GM12873 (cell line): ENCODE results near the gene LRRK1.

Experiments used
- TF ChIP-seq, protein P1 (sequence below): IDR thresholded peaks from 2 replicates; pipeline ENCODE4 v1.5.1; 2012; ENCODE audit warnings: low read depth, mild to moderate bottlenecking, moderate library complexity, low read length, control low read depth; ENCODE audit not compliant: insufficient read depth; ENCODE audit errors: missing control alignments

LRRK1 gene

DNA sequence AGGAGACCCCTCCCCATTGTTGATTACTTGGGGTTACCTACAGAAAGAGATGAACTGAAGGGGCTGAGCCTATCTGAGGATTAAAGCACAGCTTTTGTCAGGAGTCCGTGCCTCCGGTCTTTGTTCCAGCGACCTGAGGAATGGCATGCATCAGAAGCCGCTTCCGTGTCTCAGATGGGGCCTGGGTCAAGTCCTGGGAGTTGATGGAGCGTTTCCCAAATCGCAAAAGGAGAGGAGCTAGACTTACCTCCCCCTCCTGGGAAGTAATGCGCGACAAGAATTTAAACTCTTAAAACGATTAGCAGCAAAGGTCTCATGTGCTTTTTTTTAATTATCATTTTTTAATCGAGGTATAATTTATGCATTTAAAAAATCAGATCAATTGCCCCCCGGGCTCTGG, 40.5 kb upstream of the LRRK1 start:
- TF ChIP-seq, protein P1, sequence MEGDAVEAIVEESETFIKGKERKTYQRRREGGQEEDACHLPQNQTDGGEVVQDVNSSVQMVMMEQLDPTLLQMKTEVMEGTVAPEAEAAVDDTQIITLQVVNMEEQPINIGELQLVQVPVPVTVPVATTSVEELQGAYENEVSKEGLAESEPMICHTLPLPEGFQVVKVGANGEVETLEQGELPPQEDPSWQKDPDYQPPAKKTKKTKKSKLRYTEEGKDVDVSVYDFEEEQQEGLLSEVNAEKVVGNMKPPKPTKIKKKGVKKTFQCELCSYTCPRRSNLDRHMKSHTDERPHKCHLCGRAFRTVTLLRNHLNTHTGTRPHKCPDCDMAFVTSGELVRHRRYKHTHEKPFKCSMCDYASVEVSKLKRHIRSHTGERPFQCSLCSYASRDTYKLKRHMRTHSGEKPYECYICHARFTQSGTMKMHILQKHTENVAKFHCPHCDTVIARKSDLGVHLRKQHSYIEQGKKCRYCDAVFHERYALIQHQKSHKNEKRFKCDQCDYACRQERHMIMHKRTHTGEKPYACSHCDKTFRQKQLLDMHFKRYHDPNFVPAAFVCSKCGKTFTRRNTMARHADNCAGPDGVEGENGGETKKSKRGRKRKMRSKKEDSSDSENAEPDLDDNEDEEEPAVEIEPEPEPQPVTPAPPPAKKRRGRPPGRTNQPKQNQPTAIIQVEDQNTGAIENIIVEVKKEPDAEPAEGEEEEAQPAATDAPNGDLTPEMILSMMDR: no peak

DNA sequence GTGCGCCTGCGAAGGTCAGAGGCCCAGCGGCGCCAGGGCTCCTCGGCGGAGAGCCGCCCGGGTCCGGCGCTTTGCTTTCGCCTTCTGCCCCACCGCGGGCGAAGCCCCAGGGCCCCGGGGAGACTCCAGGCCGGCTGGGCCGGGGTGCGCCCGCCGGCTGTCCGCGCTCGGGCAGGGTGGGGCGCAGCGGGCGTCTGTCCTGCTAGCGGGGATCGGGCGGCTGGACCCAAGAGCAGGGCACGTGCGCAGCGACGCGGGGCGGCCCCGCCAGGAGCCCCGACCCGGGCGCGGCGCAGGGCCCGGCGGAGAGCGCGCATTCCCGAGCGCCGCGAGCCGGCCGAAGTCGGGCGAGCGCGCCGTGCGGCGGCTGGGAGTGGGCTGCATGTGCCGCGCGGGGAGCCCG, 40.1 kb upstream of the LRRK1 start:
- TF ChIP-seq, protein P1: no peak

DNA sequence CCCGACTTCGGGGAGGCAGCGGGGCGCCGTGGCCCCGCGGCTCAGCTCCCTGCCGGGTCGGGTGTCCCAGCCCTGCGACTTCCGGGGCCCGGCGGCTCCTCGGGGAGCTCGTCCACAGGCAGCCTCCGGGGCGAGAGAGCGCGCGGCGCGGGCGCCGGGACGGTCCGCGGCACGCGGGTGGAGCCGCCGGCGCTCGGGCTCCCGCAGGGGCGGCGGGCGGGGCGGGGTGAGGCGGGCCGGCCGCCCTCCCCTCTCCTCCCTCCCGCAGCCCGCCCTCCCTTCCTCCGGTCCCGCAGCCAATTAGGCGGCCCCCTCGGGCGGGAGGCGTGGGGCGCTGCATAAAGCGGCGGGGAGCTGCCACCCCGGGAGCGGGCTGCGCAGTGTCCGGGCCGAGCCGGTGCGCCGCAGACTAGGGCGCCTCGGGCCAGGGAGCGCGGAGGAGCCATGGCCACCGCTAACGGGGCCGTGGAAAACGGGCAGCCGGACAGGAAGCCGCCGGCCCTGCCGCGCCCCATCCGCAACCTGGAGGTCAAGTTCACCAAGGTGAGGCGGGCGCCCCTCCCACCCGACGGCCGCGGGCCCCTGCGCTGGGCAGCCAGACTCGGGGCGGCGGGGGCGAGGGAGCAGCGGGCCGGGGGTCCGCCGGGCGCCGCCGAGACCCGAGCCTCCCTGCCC, 39.6 kb upstream of the LRRK1 start, which contains the start of gene ALDH1A3:
Gene ALDH1A3, plus strand, starts transcription at position 368 of the 675 bp plus-strand sequence. Its CDS starts 77 bp downstream, at position 445.
- TF ChIP-seq, protein P1: no peak

DNA sequence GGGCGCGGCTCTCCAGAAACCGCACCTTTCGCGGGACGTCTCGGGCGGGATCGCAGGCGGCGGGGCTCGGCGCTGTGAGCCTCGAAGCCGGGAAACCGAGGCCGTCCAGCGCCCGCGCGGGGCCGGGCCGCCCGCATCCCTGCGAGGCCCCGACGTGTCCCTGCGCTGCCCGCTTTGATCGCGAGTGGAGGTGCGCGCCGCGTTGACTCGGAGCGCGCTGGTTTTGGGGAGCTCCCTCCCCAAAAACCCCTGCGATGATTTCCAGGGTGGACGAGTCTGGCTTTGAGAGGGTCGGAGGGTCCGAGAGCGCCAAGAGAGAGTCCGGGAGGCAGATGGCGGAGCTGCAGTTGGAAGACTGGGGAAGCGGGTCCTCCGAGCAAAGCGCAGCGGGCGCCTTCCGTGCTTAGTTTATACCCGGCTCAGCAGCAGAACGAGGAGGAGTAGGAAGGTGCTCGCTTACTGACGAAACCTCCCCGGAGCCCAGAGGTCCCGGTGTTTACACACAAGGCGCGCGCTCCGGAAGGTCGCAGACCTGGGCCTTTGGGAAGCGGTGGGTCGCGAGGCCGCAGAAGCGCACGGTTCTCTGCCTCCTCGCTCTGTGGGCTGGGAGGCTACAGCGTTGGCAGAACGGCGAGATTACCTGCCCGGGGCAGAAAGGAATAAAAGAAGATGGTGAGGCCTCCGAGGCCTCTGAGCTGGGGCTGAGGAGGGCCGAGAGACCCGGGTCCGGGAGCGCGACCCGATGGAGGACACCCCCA, 38.8 kb upstream of the LRRK1 start:
- TF ChIP-seq, protein P1: no peak

DNA sequence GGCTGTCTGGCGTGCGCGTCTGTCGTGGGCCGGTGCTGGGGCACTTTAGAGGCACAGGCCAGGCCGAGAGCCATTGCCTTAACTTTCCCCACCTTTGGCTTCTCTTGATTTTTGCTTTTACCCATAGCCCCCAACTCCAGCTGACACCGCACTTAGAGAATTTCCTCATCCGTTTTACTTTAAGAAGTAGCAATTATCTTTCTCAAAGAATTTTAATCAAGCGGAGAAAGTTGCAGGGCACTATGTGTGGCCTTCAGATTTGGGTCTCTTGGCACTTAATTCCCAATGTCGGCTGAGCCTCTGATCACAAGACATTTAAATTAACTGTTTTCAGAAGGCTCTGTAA, 38.3 kb upstream of the LRRK1 start:
- TF ChIP-seq, protein P1: no peak

DNA sequence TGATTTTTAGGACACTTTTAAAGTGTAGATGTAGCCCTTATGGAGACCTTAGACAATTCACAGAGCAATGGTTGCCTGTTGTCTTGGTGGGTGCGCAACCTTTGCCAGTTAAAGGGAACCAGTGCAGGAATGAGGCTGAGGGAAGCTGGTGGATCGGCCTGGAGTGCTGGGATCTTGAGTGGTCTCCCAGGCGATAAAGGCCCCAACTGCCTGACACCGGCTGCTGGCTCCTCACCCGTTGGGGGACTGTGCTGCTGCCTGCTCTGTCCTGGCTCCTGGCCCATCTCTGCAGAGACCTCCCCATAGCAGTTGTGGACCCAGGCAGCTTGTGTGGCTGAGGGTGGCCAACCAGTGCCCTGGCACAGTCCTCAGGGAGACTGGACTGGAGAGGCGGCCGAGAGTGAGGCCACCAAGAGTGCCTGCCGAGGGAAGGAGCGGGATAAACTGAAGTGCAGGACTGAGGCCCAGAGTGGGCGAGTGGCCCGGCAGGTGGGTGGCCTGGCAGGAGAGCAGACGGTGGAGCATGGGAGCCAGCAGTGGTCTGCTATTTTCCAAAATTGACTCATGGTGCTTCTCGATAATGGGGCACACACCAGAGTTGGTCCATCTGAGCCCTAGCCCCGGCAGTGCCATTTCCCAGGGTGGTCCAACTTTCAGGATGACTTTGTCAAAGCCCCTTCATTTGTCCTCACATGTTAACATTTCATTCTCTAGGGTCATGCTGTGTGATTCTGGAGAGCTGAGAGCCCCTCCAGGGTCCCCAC, 37.4 kb upstream of the LRRK1 start:
- TF ChIP-seq, protein P1: no peak

DNA sequence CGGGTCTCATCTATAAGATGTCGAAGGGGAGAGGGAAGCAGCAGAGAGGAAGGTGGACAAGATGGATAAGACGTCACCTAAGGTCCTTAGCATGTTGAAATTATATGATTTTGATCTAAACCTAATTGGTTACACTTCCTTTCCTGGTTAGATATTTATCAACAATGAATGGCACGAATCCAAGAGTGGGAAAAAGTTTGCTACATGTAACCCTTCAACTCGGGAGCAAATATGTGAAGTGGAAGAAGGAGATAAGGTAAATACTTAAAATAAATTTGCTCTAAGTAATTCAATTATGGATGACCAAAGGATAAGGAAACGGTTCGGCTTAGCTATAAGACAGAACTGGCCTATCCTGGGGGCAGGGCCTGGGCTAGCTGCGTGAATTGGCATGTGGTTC, 34.0 kb upstream of the LRRK1 start:
- TF ChIP-seq, protein P1: no peak
